Neural cell (in vitro differentiated cells): Measurements from ENCODE around the gene CAPSL.

ENCODE experiments used
- SMC3 ChIP-seq: fragments of 450-650 bp; conservative IDR thresholded peaks from 2 replicates; pipeline ENCODE4 v1.6.1; 2014; ENCODE audit warnings: antibody characterized with exemption, mild to moderate bottlenecking, moderate library complexity; ENCODE audit not compliant: poor library complexity
- TF ChIP-seq, protein P1 (sequence below): fragments of 450-650 bp; IDR thresholded peaks from 2 replicates; pipeline ENCODE4 v1.5.1; 2014; ENCODE audit warnings: antibody characterized with exemption, mild to moderate bottlenecking, moderate library complexity; ENCODE audit not compliant: poor library complexity, severe bottlenecking

GRCh38 chr5:35876922-35877321 is 61.5 kb downstream of the CAPSL start:
- TF ChIP-seq, protein P1, sequence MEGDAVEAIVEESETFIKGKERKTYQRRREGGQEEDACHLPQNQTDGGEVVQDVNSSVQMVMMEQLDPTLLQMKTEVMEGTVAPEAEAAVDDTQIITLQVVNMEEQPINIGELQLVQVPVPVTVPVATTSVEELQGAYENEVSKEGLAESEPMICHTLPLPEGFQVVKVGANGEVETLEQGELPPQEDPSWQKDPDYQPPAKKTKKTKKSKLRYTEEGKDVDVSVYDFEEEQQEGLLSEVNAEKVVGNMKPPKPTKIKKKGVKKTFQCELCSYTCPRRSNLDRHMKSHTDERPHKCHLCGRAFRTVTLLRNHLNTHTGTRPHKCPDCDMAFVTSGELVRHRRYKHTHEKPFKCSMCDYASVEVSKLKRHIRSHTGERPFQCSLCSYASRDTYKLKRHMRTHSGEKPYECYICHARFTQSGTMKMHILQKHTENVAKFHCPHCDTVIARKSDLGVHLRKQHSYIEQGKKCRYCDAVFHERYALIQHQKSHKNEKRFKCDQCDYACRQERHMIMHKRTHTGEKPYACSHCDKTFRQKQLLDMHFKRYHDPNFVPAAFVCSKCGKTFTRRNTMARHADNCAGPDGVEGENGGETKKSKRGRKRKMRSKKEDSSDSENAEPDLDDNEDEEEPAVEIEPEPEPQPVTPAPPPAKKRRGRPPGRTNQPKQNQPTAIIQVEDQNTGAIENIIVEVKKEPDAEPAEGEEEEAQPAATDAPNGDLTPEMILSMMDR = no peak
- no peak for TF ChIP-seq SMC3
